Measurements from ENCODE around the gene DNPEP.
A peak's percentile ranks its signal among the peaks of the same experiment; 100 is the strongest.
"Not testable (repeated sequence)": the region's sequence is repeated elsewhere in the genome, so short reads cannot be mapped to it uniquely, and the experiment has no call there.

Gene DNPEP

DNA sequence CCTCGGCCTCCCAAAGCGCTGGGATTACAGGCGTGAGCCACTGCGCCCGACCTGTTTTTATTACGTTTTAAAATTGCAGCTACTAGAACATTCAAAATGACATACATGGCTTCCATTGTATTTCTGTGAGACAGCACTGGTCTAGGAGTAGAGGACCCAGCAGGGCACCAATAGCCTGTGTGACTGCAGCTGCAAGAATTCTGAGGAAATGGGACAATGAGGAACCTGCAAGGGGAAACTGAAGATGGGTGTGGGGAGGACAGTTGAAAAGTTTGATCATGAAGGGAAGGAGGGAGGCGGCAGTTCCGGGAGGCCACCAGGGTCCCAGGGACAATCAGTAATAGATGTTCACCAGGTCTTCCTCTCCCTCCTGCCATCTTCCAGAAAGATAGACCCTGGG lies 13.9 kb upstream of the DNPEP start:
- DNase-seq (ENCODE audit: low read depth): no peak

DNA sequence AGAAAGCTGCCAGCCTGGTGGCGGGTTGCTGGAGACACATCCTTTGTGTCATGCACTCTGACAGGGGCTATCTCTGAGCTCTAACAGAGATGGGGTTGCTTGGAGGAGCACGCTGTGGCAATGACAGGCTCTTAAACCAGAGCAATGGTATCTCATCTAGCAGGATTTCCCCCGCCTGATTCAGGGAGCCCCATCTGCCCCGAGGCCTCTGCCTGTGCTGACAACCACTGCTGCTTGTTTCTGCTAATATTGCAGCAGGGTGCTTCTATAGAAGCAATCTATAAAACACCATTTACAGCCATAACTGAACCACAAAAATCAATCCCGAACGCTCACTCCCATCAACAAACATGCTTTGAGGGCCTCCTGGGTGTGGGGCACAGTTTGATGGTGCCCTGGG lies 12.8 kb upstream of the DNPEP start:
- DNase-seq (ENCODE audit: low read depth): no peak

DNA sequence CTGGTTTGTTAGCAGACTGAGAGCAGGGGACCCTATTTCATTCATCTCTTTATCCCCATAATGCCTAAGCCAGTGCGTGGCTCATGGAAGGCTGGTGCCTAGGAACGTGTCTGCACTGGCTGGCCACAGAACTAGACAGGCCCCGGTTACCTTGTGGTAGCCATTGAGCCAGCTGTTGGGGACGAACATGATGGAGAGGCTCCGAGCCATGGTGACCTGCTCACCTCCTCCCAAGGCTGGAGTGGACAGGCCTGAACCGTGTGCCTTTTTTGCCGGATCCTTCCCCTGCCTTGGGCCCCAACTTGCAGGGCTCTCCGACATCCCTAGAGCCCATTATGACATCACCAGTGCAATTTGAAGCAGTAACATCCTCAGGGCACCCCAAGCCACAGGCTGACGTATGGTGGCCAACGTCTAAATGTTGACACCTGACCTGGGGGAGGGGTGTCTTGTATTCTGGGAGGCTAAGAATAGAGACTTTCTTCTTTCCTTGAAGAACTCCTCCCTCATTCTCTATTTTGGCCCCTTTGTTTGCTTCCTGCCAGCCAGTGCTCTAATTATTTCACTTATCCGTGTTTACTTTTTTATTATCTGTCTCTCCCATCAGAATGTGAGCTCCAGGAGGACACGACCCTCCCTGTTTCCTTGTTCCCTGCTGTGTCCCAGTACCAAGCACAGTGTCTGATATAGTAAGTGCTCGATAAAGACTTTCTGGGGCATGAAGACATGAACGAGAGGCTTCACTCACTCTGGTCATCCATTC lies 12.2 kb upstream of the DNPEP start:
- DNase-seq (ENCODE audit: low read depth): no peak

DNA sequence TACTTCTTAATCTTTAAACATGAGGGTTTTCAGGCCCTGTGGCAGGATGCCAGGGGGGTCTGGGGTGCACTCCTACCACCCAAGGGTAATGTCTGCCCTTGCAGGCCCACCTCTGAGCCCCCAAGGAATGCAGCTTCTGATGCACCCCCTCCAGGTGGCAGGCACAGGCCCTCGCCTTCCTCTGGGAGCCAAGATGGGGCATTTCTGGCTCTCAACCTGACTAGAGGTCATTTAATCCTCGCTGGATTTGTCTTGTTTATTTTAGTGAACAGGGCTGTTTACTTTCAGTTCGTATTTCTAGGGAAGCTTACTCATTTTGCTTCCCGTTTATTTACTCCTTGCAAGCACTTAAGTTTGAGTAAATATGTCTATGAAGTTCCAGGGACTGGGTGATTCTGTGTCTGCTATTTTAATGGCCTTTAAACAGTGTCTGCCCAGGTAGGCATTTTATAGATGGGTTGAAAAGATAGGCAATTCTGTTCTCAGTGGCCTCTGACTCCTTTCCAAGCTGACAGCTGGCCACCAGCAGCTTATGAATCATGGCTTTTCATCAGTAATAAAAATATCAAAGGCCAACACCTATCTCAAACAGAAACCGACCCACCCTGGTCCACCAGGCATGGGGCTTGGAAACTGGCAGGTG lies 11.1 kb upstream of the DNPEP start:
- DNase-seq (ENCODE audit: low read depth): no peak

DNA sequence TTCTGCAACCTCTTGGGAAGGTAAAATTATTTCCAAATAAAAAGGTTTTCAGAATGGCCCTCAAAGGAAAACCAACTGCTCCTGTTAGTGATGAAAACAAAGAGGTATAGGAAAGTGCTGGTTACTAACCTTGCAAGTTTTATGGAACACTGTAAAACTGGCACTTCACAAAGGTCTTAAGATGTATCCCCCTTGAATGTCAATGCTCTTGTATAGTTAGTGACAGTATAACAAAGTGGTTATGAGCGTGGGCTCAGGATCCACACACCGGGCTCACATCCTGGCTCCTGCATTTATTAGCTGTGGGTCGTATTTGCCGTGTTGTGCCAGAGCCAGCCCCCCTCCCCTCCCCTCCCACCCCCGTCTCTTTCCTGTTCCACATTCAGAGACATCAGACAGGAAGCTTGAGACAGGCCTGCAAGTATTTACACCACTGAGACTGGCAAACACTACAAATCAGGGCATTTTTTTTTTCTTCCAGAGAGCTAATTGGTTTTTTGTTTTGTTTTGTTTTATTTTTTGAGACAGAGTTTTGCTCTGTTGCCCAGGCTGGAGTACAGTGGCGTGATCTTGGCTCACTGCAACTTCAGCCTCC lies 9.2 kb upstream of the DNPEP start:
- no peak for DNase-seq (ENCODE audit: low read depth)

DNA sequence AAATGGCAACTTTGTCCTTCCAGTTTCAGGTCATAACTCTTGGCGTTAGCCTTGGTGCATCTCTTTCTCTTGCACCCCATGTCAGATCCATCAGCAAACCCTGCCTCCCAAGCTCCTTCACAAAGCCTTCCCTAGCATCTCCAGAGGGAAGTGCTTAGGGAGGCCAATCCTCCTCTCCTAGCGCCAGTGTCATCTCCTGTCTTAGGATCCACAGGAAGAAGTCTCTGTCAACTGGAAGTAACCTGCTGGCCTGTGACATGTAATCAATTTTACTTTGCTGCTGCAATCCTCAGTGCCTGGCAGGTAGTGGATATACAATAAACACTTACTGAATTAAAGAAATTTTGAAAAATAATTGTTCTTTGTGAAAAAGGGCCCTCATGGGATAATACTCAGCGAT lies 7.9 kb upstream of the DNPEP start:
- no peak for DNase-seq (ENCODE audit: low read depth)

DNA sequence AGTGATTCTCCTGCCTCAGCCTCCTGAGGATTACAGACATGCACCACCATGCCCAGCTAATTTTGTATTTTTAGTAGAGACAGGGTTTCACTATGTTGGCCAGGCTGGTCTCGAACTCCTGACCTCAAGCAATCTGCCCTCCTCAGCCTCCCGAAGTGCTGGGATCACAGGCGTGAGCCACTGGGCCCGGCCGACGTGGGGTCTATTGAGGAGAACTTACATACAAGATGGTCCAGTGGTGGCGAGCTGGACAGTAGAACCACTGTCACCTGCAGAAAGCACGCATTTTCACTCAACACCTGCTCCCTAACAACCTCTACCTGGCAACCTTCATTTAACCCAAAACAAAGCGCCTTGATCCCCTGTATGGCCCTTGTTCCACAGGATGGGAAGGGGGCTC lies 7.3 kb upstream of the DNPEP start:
- DNase-seq (ENCODE audit: low read depth): not testable (repeated sequence)

DNA sequence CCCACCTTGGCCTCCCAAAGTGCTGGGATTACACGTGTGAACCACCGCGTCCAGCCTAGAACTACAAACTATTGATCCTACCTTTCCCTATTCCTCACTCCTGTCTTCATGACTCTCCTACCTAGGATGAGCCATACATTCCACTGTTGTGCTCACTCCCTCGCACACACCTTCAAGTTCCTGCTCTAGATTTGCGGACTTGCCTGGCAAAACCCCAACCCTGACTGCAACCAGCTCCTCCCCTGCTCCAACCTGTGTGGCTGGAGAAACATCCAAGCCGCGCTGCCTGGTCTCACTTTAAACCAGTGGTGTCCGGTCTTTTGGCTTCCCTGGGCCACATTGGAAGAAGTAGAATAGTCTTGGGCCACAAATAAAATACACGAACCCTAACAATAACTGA lies 5.0 kb upstream of the DNPEP start:
- no peak for DNase-seq (ENCODE audit: low read depth)

DNA sequence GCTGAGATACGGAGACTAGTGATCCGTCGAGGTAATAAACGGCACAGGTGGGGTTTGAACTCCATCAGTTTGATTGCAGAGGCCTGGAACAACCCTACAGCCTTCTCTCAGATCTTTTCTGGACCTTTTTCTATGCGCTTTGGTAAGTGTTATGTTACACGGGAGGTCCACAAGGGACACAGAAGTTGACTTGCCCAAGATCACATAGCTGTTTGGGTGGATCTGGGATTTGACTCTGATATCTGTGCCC lies 1.1 kb upstream of the DNPEP start:
- DNase-seq (ENCODE audit: low read depth): no peak

DNA sequence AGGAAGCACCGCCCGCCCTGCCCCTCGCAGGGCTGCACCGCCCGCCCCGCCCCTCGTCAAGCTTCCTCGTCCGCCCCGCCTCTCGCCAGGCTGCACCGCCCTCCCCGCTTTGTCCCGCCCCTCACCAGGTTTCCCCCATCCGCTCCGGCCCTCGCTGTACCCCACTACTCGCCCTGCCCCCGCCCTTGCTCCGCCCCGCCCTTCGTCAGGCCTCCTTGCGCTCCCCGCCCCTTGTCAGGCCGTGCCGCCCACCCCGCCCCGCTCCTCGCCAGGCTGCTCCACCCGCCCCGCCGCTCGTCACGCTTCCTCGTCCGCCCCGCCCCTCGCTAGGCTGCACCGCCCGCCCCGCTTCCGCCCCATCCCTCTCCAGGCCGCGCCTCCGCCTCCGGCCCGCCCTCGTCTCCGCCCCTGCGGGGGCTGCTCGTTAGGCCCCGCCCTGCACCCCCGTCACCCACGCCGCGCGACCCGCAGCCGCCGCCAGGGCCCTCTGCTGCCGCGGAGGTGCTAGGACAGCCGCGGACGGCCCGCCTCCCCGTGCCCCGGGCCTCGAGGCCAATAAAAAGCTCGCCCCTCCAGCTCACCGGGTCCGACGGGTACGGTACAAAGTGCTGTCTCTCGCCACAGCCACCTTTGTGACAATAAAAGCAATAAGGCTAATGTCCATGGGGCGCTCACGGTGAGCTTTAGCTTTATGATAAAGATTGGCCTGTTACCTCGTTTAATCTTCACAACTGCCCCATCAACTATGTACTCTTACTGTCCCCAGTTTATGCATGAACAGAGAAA lies 602 bp upstream of the DNPEP start:
- peak; percentile 99 for DNase-seq (ENCODE audit: low read depth)

DNA sequence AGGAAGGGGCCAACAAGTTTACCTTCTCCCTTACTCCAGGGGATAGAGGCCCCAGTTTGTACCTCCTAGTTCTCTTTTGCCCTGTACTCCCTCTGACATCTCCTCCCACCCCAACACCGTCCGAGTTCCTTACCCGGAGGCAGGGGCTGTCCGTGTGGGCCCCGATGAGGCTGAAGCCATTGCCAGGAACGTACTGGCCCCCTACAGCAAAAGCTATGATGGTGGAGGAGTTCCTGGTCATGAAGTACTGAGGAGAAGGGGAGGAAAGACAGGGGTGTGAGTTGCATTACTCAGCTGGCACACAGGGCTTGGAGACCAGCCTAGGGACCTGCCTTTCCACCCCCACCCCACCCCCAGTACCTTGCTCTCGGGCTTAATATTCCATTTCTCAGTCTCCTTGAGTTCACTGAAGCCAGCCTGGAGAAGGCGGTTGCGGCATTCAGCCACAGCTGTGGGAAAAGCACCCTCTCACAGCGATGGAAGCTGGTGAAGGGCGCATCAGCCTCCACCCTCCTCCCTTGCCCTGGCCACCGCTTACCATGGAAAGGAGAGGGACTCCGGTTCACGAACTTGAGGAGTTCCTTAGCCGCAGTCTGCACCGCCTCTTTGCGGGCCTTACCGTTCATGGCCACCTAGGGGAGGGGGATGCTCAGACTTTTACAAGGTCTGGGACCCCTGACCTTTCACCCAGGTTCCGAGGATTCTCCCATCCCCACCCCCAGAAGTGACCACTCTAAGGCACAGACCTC lies 1.0 kb downstream of the DNPEP start:
- no peak for DNase-seq (ENCODE audit: low read depth)

DNA sequence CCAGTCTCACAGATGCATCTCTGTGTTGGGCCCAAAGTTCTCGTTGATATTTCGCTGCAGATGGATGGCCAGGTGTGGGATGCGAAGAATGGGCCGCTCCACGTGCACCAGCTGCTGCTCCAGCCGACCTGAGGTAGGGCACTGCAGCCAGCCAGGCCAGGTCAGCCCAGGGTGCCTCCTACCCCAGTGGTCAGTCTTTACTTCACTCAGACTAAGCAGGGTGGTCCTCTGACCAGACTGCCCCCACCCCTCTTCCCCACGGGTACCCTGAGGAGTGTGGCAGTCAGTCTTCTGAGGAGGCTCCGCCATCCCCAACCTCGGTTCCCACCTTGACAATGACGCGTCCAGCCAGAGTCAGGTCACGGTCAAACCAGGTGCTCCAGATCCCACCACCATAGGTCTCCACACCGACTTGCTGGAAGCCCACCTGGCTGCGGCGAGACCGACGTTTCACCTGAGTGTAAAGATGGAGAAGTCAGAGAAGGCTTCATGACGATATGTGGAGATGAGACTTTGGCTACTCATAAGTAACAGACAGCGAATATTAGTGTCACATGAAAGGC lies 1.7 kb downstream of the DNPEP start:
- DNase-seq (ENCODE audit: low read depth): no peak

DNA sequence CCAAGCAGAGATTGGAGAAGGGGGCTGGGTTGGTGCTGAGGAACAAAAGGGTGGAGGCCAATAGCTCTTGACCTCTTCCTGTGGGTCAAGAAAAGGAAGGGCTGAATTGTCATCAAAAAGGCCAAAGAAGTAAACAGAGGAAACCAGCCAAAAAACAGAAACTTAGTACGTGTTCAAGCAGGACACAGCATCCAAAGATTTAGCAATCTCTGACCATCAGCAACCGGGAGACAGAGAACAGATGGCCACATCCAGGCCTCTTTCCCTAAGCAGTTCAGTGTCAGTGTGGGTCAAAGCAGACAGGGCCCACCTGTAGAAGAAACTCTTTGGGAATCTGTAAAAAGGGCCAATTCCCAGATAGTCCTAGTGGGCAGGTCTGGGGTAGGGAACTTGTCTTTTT lies 2.9 kb downstream of the DNPEP start:
- no peak for DNase-seq (ENCODE audit: low read depth)

DNA sequence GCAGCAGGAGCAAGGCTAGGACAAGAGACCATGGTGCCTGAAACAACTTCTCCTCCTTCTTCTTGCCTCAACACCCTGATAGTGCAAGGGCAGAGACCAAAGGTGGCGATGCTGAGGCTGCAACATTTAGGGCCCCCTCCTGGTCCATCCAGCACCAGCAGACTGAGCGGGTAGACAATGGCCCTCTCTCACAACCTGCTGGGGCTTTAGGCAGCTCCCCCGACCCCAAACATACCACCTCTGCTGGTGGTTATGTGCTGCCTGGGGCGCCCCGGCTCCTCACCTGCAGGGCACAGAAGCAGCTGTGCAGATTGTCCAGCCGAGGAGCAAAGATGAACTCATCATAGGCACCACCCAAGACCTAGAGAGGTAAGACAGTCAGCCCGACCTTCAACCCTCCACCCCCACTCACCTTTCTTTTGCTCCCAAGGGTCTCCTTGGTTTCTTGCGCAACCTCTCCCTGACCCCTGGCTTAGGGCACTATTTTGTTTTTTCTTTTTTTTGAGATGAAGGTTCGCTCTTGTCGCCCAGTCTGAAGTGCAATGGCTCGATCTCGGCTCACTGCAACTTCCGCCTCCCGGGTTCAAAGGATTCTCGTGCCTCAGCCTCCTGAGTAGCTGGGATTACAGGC lies 3.5 kb downstream of the DNPEP start:
- no peak for DNase-seq (ENCODE audit: low read depth)

DNA sequence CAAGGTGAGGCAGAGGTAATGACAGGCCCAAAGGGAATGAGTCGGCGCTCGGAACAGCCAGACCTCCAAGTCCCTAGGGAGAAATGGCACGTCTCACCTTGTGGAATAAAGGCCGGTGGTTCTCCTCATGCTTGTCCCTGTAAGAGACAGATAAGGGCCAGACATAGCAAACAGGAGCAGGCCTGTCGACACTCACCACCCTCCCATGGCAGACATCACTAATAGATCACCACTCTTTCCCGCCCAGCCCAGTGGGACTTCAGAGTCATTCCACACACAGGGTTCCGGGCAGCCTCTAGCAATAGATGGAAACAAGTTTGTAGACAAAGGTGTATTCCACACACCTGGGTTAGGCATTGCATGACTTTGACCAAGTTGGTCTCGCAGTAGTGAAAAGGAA lies 6.3 kb downstream of the DNPEP start:
- DNase-seq (ENCODE audit: low read depth): no peak

DNA sequence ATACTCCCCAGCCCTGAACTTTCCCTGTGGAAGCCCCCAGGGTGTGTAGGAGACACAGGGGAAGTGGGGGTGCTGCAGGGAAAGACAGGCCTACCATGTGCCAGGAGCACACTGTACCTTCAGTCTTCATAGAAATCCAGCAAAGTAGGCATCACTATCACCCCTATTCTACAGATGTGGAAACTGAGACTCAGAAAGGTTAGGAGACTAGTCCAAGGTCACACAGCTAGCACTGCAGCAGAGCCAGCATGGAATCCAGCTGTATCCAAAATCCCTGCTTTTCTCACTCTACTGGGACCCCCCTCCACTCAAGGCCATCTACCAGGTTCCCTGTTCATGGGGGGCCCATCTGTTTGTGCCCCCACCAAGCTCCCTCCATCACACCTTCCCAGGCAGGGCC lies 6.8 kb downstream of the DNPEP start:
- DNase-seq (ENCODE audit: low read depth): no peak

DNA sequence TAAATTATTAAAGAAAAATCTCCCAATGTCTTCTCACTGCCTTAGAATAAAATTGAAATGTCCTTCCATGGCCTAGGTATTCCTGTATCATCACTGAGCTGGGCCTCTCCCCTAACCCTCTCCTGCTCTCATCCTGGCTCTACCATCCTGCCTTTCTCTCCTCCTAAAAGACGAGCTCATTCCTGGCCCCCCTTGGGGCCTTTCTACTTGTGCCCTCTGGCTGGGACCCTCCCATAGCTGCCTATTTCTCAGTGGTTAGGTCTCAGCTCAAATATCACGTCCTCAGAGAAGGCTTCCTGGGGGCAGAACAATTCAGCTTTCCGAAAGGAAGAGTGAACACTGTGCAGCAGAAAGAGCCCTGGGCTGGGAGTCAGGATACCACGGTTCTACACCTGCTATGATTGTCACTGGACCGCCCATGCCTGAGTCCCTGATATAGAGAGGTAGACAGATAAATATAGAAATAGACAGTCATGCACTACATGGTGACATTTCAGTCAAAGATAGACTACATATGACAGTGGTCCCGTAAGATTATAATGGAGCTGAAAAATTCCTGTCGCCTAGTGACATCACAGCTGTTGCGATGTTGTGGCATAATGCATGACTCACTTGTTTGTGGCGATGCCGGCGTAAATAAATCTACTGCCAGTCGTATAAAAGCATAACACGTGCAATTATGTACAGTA lies 9.4 kb downstream of the DNPEP start:
- no peak for DNase-seq (ENCODE audit: low read depth)

DNA sequence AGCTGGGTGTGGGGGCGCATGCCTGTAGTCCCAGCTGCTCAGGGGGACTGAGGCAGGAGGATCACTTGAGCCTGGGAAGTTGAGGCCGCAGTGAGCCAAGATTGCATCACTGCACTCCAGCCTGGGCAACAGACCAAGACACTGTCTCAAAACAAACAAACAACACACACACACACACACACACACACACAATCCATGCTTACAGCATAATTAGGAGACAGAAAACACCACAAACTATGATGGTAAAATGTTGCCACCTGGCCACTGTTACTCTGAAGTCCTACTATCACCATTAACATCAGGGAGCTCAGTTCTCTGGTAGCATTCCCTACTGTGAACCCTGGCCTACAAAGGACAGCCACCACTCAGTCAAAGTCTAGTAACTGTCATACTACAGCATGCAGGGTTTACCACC lies 18.3 kb downstream of the DNPEP start:
- DNase-seq (ENCODE audit: low read depth): no peak

DNA sequence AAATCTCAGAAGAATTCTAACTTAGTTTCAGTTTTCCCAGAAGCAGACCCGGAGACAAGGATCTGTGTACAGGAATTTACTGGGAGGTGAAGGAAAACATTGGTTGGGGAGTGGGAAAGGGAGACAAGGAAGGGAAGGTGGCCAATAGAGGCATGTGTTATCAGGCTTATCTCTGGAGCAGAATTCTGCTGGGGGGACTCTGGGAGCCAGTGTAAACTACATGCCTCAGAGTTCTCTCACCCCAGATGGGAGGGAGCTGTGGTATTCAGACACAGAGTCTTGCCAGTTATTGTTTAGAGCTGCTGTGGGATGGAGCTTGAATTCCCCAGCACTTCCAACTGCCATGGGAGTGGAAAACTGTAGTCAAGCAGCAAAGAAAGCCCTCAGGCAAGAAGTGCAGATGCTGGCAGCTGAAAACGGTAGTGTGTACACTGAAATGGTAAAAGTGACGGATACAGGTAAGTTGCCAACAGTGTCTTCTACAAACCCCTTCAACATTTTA lies 19.0 kb downstream of the DNPEP start:
- DNase-seq (ENCODE audit: low read depth): no peak

DNA sequence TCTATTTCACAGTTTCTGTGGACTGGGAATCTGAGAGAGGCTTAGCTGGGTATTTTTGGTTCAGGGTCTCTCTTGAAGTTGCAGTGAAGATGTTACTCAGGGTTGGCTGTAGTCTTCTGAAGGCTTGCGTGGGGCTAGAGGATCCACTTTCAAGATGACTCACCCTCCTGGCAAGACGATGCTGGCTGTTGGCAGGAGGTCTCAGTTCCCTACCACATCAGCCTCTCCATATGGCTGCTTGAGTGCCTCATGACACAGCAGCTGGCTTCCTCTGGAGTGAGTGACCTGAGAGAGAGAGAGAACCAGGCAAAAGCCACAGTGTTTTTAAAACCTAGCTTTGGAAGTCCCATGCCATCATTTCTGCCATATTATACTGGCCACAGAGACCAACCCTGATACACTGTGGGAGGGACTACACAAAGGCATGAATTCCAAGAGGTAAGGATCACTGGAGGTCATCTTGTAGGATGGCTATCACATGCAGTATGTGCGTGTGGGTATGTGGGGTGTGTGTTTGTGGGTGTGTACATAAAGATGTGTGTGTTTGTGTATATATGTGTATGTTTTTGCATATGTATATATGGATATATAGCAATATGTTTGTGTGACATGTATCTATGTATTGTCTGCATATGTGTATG lies 25.1 kb downstream of the DNPEP start:
- DNase-seq (ENCODE audit: low read depth): no peak
